HG02885 (cell line): ENCODE results near the gene GHRHR.

ENCODE experiments used
- ATAC-seq: cut with Tn5 transposase; IDR thresholded peaks from one replicate; pipeline ENCODE4 v1.9.1; 2021; ENCODE audit warnings: mild to moderate bottlenecking; ENCODE audit not compliant: unreplicated experiment, poor library complexity

GHRHR gene

GRCh38 chr7:30927559-30927958, 36.2 kb upstream of the GHRHR start:
- ATAC-seq, result no peak

GRCh38 chr7:30928254-30928872, 35.4 kb upstream of the GHRHR start:
- ATAC-seq, result no peak

DNA sequence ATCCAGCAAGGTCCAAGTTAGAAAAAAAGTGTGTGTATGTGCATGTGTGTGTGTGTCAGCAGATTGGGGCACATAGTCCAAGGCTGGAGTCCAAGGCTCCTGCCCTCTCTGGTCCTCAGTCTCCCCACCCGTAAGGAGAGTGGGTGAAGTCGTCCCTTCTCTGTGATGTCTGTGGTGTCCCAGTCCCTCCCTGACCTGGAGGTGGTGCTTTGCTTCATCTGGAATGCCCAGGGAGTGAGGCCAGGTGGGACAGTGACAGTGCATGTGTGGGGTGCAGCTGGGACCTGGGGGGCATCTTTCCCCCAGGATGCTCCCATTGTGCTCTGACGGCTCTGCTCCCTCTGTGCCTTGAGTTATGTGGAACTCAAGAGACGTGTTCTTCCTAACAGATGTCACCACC, 34.1 kb upstream of the GHRHR start:
- no peak for ATAC-seq

- ATAC-seq, result no peak
These were observed 33.1 kb upstream of the GHRHR start for GRCh38 chr7:30930621-30931020.

DNA sequence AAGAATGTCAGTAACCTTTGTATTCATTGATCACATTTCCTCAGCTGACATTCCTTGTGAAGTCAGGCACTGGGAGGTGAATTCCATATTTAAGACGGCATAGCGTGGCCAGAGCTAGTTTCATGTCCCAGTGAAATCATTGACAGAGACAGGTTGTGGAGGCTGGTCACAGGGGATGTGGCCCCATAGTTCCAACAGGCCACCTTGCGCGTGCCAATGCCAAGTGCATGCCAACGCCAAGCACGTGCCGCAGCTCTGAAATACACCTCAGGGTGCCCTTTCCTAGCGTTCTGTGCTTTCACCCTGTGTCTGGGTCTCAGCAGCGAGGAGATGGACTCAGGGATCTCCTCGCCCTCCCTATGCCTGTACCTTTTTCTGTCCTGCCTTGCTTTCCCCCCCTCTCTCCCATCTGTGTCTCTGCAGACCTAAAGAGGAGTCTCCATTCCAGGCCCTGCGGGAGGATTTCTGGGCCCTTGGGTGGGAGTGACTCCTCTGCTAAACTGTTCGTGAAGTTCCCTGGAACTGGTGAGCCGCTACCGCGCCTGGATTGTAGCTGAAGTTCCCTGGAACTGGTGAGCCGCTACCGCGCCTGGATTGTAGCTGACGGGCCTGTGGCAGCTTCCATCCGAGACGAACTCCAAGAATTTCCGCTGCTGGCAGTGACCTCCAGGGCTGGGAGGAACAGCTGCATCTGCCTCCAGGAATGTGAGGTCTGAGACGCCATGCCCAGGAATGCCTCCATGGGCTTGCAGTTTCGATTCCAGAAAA, 32.4 kb upstream of the GHRHR start:
- no peak for ATAC-seq

DNA sequence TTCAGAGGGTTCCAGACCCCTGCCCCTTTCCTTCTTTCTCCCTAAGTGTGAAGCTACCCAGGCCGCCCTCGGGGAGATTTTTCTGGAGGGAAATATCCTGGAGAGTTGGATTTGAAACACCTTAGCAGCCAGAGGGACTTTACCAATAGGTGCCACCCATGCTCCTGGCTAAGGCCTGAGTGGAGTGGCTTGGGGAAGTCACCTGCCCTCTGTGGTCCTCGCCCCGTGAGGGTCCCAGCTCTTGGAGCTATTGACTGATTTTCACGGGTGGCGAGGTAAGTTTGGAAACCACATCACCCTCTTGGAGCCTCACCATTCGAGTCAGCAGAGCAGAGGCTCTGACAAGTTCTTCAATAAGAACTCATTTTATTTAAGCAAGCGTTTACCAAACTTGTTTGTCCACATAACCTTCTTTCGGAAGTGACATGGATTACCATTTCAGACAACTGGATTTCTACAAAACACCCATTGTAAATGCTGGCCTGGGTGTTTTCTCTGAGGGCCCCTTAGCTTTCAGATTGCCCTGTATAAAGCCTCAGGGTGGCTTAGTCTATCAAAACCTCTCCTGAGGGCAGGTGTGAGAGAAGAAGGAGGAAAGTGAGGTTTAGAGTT, 31.7 kb upstream of the GHRHR start:
- ATAC-seq, result no peak

- ATAC-seq, result no peak
These were observed 31.2 kb upstream of the GHRHR start for GRCh38 chr7:30932562-30932961.

DNA sequence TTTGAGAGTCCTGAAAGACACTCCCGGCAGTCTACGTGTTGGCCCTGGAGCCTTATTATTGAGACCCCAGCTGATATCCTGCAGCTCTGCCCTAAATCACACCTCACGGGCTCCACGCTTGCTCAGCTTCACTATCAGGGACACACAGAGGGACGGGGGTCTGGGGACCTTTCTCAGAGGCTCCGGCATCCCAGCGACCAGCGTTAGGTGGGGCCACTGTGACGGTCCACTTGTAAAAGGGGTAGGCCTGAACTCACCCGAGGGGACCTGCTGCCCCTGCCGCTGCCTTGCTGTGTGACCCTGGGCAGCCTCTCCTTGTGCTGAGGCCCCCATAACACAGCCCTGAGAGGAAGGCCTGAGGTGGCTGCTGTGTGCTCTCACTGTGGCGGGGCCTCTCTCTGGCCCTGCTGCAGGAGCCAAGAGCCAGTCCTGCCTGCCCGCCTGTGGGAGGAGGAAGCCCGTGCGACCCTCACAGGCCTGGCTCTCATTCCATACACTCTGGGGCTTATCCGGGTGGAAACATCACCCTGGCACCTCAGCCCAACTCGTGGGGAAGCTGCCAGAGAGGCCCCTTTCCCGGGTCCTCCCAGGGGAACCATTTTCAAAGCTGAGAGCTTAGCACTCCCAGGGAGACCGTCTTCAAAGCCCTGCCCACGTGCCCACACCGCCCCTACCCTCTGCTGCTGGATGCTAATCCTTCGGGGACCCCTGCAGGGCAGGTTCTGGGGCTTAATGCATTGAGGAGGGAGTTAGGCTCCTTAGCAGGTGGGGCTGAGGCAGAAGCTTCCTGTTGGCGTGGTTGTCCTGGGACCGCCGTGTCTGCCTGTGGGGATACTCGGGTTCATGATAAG, 30.4 kb upstream of the GHRHR start:
- no peak for ATAC-seq

DNA sequence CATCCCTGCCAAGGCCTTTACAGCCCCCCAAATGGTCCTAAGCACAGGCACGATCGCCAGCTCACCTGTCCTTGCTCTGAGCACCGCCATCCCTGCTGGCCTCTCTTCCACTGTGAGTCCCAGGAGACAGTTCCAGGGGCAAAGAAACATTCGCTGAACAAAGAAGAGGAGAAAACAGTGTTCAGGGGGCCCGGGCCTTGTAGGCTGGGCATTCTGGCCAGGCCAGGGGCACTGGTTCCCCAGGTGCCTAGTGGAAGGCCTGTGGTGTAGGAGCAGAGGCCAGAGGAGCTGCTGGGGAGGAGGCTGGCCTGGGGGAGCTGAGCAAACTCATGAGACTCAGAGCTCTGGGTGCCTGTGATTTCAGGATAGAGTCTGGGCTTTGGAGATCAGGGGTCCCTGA, 29.5 kb upstream of the GHRHR start:
- no peak for ATAC-seq

DNA sequence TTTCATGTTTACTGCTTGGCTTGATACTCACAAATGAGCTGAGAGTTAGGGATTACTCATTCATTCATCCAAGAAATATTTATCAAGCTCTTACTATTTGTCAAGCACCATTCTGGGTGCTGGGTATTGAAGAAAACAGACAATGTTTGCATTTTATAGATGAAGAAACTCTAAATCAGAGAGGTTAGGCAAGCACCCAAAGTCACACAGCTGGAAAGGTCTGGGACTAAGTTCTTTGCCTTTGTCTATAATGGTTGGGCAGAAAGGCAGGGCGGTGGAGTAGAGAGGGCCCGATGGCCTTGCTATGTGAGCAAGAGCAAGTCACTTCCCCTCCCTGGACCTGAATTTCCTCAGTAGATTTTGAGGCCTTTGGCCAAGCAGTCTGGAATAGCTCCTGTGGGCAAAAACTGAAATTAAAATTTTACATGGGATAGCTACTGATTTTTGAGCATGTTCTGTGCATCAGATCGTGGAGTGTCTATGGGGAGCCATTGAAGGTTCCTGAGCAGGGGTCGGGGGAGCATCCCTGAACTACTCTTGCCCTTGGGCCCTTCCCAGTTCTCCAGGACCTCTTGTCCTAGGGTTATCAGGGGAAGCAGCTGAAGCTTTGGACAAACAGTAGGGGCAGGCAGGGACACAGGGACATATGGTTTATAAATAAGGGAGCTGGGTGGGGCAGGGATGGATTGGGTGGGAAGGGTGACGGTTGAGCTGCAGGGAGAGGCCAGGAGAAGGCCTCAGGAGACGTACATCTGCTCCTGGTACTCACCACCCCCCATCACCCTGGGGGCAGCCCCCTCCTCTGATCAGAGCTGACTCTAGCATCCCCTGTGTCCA, 28.8 kb upstream of the GHRHR start:
- no peak for ATAC-seq

DNA sequence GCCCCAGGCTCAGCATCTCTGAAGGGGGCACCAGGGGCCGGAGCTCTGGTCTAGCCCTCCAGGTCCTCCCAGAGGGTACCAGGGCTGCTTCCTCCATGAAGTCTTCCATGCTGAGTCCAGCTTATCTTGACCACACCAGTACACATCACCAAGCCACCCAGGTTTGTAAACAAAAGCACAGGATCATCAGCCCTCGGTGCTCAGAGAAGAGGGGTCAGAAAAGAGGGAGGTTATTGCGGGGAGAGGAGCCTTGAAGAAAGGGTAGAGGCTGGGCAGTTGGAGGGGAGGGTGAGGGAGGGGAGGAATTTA, 28.2 kb upstream of the GHRHR start:
- no peak for ATAC-seq

DNA sequence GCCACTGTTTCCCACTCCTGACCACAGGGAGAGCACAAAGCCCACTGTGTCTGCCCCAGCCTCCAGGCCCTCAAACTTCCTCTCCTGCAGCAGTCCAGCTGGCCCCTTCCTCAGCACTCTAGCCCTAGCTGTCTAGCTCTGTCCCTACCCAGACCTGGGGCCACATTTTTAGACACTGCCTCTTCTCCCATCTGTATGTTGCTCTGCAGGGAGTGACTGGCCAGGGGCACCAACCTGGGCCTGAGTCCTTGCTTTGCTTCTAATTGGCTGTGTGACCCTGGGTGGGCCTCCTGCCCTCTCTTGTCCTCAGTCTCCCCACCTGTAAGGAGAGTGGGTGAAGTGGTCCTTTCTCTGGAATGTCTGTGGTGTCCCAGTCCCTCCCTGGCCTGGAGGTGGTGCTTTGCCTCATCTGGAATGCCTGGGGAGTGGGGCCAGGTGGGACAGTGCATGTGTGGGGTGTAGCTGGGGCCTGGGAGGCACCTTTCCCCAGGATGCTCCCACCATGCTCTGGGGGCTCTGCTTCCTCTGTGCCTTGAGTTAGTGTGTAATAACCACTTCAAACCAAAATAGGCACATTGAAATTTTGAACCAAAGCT, 27.0 kb upstream of the GHRHR start:
- ATAC-seq, result no peak

GRCh38 chr7:30937416-30937815, 26.3 kb upstream of the GHRHR start:
- no peak for ATAC-seq

DNA sequence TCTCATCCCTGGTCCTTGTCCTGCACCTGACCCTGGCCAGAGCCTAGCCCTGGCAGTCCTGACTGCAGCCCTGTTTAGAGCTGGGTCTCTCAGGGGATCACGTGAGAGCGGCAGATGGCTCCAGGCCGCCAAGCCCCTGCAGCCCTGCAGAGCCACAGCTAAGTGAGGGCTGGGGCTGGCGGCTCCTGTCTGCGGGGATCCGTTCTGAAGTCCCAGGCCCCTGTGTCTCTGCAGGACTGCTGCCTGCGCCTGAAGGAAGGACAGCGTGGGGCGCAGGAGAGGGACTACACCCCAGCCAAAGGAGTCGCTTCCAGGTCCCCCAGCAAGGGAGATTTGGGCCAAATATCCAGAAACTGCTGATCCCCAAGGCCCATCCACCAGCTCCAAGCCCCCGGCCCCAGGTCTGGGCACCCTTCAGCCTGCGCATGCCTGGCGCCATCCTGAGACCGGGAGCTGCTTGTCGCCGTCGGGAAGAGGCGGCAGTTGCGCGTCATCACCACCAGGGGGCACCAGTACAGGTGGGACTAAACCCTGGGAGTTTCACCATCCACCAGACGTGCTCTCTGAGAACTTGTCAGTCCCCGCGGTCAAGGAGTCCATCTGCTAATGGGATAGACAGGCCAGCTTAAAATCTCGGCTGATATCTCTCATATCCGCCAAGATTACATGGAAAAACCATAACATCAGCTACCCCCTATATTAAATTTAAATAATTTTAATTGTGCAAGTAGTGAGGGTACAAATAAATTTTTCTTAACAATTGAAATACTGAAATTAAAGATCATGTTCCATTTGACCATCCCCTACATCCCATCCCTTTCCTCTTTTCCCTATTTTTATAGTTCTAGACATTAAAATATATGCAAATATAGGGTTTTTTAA, 25.1 kb upstream of the GHRHR start:
- peak; percentile 89 for ATAC-seq

- ATAC-seq, result no peak
These were observed 22.0 kb upstream of the GHRHR start for GRCh38 chr7:30941582-30942323.

- no peak for ATAC-seq
These were observed 13.6 kb upstream of the GHRHR start for GRCh38 chr7:30950197-30950596.

GRCh38 chr7:30954914-30955313, 8.8 kb upstream of the GHRHR start:
- ATAC-seq, result no peak

DNA sequence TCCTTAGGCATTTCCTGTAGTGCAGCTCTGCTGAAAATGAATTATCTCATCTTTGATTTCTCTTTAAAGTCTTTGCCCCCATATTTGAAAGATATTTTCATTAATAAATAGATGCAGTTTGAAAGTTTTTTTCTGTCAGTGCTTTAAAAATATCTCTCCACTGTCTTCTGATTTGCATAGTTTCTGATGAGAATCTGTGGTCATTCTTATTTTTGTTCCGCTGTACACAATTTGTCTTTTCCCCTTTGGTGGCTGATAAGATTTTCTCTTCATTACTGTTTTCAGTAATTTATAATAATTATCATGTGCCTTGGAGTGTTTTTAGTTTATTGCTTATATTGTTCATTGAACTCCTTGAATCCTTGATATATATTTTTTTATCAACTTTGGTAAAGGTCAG, 7.0 kb upstream of the GHRHR start:
- no peak for ATAC-seq
